ENCODE data around the gene TUT1.

- TF ChIP-seq POLR2AphosphoS5 (IDR thresholded peaks at IDR 0.05) (peak; percentile 5), POLR2A (IDR thresholded peaks at IDR 0.05) (no peak), CTCF (IDR thresholded peaks at IDR 0.05) (no peak)
These were observed 46.5 kb downstream of the TUT1 start for GRCh38 chr11:62544581-62545436.
